ENCODE data around the gene FARSB. TPM values are rescaled to one million over a fixed set of nuclear protein-coding genes. Genes with fewer than 3 reads are reported as not detected.

FARSB gene
- total RNA-seq, 1 experiment from 2014 or later = 67.6 TPM

- DNase-seq = no peak
- Mint-ChIP-seq H3K27ac (ENCODE audit: unreplicated experiment) (peak overlapping the region; percentile 77), H3K4me3 (ENCODE audit: low read depth, unreplicated experiment) (peak overlapping the region; percentile 61), H3K4me1 (ENCODE audit: low read depth, unreplicated experiment) (peaks cover 76% of the 10 kb centered on the region), H3K9me3 (ENCODE audit: low read depth, unreplicated experiment) (no peaks in the 10 kb centered on the region), H3K36me3 (ENCODE audit: insufficient read depth, unreplicated experiment) (peaks cover 95% of the 10 kb centered on the region), H3K27me3 (ENCODE audit: unreplicated experiment) (no peaks in the 10 kb centered on the region)
- CTCF ChIA-PET = interaction anchor here (1.5 kb wide), 1 partner anchor 15 kb away, joined by 3 read pairs; no protein-coding TSS in a partner anchor
- intact Hi-C loops (cut with micrococcal nuclease; ENCODE audit: unreplicated experiment) = no loop called here
- BruUV-seq (replicated peaks) = no TSS peak
- TF ChIP-seq CTCF (IDR thresholded peaks at IDR 0.05; ENCODE audit: unreplicated experiment) = peak; percentile 29
These were observed 22.1 kb upstream of the FARSB start for GRCh38 chr2:222677981-222678380.

GRCh38 chr2:222673883-222674282 is 18.0 kb upstream of the FARSB start:
- Mint-ChIP-seq H3K27ac (ENCODE audit: unreplicated experiment) (peak overlapping the region; percentile 98), H3K4me1 (ENCODE audit: low read depth, unreplicated experiment) (peaks cover 72% of the 10 kb centered on the region), H3K36me3 (ENCODE audit: insufficient read depth, unreplicated experiment) (peaks cover 84% of the 10 kb centered on the region), H3K4me3 (ENCODE audit: low read depth, unreplicated experiment) (peak overlapping the region; percentile 97), H3K27me3 (ENCODE audit: unreplicated experiment) (no peaks in the 10 kb centered on the region), H3K9me3 (ENCODE audit: low read depth, unreplicated experiment) (no peaks in the 10 kb centered on the region)
- intact Hi-C loops (cut with micrococcal nuclease; ENCODE audit: unreplicated experiment) = loop anchor here (5.0 kb wide), 1 partner anchor 247 kb away; no protein-coding TSS in a partner anchor
- BruUV-seq (replicated peaks) = no TSS peak
- no peak for TF ChIP-seq CTCF (IDR thresholded peaks at IDR 0.05; ENCODE audit: unreplicated experiment)
- peak; percentile 63 for DNase-seq
- CTCF ChIA-PET = interaction anchor here (0.5 kb wide), 1 partner anchor 57 kb away, joined by 4 read pairs; no protein-coding TSS in a partner anchor

GRCh38 chr2:222673273-222673672 is 17.4 kb upstream of the FARSB start:
- BruUV-seq (replicated peaks) = no TSS peak
- DNase-seq = no peak
- peaks cover 72% of the 10 kb centered on the region for H3K4me1 Mint-ChIP-seq (ENCODE audit: low read depth, unreplicated experiment)

GRCh38 chr2:222672068-222672401 is 16.1 kb upstream of the FARSB start:
- Mint-ChIP-seq H3K4me1 (ENCODE audit: low read depth, unreplicated experiment) (peaks cover 72% of the 10 kb centered on the region), H3K36me3 (ENCODE audit: insufficient read depth, unreplicated experiment) (peaks cover 82% of the 10 kb centered on the region), H3K9me3 (ENCODE audit: low read depth, unreplicated experiment) (no peaks in the 10 kb centered on the region), H3K27me3 (ENCODE audit: unreplicated experiment) (no peaks in the 10 kb centered on the region), H3K4me3 (ENCODE audit: low read depth, unreplicated experiment) (peak overlapping the region; percentile 97), H3K27ac (ENCODE audit: unreplicated experiment) (peak overlapping the region; percentile 98)
- TSS peak; percentile 26 for BruUV-seq (replicated peaks)
- CTCF ChIA-PET = no interaction called here
- intact Hi-C loops (cut with micrococcal nuclease; ENCODE audit: unreplicated experiment) = loop anchor here (5.0 kb wide), 1 partner anchor 245 kb away; no protein-coding TSS in a partner anchor
- TF ChIP-seq CTCF (IDR thresholded peaks at IDR 0.05; ENCODE audit: unreplicated experiment) = no peak
- no peak for DNase-seq

More at GRCh38 chr2:222673273-222673672, 17.4 kb upstream of the FARSB start:
- H3K4me3 Mint-ChIP-seq (ENCODE audit: low read depth, unreplicated experiment) = peak overlapping the region; percentile 97
- no peaks in the 10 kb centered on the region for H3K9me3 Mint-ChIP-seq (ENCODE audit: low read depth, unreplicated experiment)
- CTCF ChIA-PET = interaction anchor here (0.5 kb wide), 1 partner anchor 58 kb away, joined by 4 read pairs; no protein-coding TSS in a partner anchor
- intact Hi-C loops (cut with micrococcal nuclease; ENCODE audit: unreplicated experiment) = loop anchor here (5.0 kb wide), 1 partner anchor 246 kb away; no protein-coding TSS in a partner anchor
- peak overlapping the region; percentile 98 for H3K27ac Mint-ChIP-seq (ENCODE audit: unreplicated experiment)
- no peaks in the 10 kb centered on the region for H3K27me3 Mint-ChIP-seq (ENCODE audit: unreplicated experiment)
- peaks cover 83% of the 10 kb centered on the region for H3K36me3 Mint-ChIP-seq (ENCODE audit: insufficient read depth, unreplicated experiment)
- TF ChIP-seq CTCF (IDR thresholded peaks at IDR 0.05; ENCODE audit: unreplicated experiment) = no peak
